MM.1S (cell line): ENCODE measurements around the gene SOHLH2.

Experiments
- DNase-seq: peaks from one replicate; pipeline ENCODE4 v3.0.0-alpha.2; 2015
- H2AFZ ChIP-seq: fragments of 300-600 bp; sonication (generic); 2 replicates; pipeline ENCODE4 v1.6.0; 2016; ENCODE audit warnings: antibody characterized with exemption, low read length
- H3F3A ChIP-seq: fragments of 300-600 bp; sonication (generic); 2 replicates; pipeline ENCODE4 v1.6.1; 2016; ENCODE audit warnings: mild to moderate bottlenecking, antibody characterized with exemption, low read length, moderate library complexity, mixed read lengths; ENCODE audit not compliant: insufficient read depth
- H3K27ac ChIP-seq: fragments of 300-600 bp; sonication (generic); 2 replicates; pipeline ENCODE4 v1.5.1; 2016; ENCODE audit warnings: mild to moderate bottlenecking, low read length
- H3K27me3 ChIP-seq: fragments of 300-600 bp; sonication (generic); replicated peaks from 2 replicates; pipeline ENCODE4 v1.6.0; 2016; ENCODE audit warnings: low read length; ENCODE audit not compliant: insufficient read depth
- H3K36me3 ChIP-seq: fragments of 300-600 bp; sonication (generic); replicated peaks from 2 replicates; pipeline ENCODE4 v1.6.1; 2016; ENCODE audit warnings: mild to moderate bottlenecking, low read length, mixed read lengths; ENCODE audit not compliant: insufficient read depth
- H3K4me1 ChIP-seq: fragments of 300-600 bp; sonication (generic); 2 replicates; pipeline ENCODE4 v1.6.1; 2016; ENCODE audit warnings: low read length, mixed read lengths
- H3K4me2 ChIP-seq: fragments of 300-600 bp; sonication (generic); 2 replicates; pipeline ENCODE4 v1.6.0; 2016; ENCODE audit warnings: low read depth, low read length
- H3K4me3 ChIP-seq: fragments of 300-600 bp; sonication (generic); 2 replicates; pipeline ENCODE4 v1.5.1; 2016; ENCODE audit warnings: low read length, mixed read lengths
- H3K79me2 ChIP-seq: fragments of 300-600 bp; sonication (generic); 2 replicates; pipeline ENCODE4 v1.6.1; 2016; ENCODE audit warnings: mixed run types, low read length, mixed read lengths
- H3K9ac ChIP-seq: fragments of 300-600 bp; sonication (generic); 2 replicates; pipeline ENCODE4 v1.6.1; 2016; ENCODE audit warnings: low read length, mixed read lengths
- H3K9me2 ChIP-seq: fragments of 300-600 bp; sonication (generic); replicated peaks from 2 replicates; pipeline ENCODE4 v1.6.1; 2016; ENCODE audit warnings: mild to moderate bottlenecking, low read length, mixed read lengths; ENCODE audit not compliant: insufficient read depth
- H3K9me3 ChIP-seq: fragments of 300-600 bp; sonication (generic); replicated peaks from 2 replicates; pipeline ENCODE4 v1.6.1; 2016; ENCODE audit warnings: mild to moderate bottlenecking, low read length, mixed read lengths; ENCODE audit not compliant: insufficient read depth
- H4K20me1 ChIP-seq: fragments of 300-600 bp; sonication (generic); 2 replicates; pipeline ENCODE4 v1.6.1; 2016; ENCODE audit warnings: mild to moderate bottlenecking, low read length, moderate library complexity, mixed read lengths; ENCODE audit not compliant: insufficient read depth
- CTCF ChIP-seq: fragments of 300-600 bp; sonication (generic); IDR thresholded peaks from 2 replicates; pipeline ENCODE4 v1.5.1; 2016; ENCODE audit warnings: antibody characterized with exemption, low read length, mixed read lengths
- EZH2 ChIP-seq: fragments of 300-600 bp; sonication (generic); optimal IDR thresholded peaks from 2 replicates; pipeline ENCODE3; 2017; ENCODE audit warnings: low read depth, mild to moderate bottlenecking, antibody characterized with exemption, low read length, mixed read lengths
- EZH2phosphoT487 ChIP-seq: fragments of 300-600 bp; sonication (generic); IDR thresholded peaks from 2 replicates; pipeline ENCODE4 v1.6.1; 2018; ENCODE audit warnings: antibody characterized with exemption, low read length

The SOHLH2 gene

DNA sequence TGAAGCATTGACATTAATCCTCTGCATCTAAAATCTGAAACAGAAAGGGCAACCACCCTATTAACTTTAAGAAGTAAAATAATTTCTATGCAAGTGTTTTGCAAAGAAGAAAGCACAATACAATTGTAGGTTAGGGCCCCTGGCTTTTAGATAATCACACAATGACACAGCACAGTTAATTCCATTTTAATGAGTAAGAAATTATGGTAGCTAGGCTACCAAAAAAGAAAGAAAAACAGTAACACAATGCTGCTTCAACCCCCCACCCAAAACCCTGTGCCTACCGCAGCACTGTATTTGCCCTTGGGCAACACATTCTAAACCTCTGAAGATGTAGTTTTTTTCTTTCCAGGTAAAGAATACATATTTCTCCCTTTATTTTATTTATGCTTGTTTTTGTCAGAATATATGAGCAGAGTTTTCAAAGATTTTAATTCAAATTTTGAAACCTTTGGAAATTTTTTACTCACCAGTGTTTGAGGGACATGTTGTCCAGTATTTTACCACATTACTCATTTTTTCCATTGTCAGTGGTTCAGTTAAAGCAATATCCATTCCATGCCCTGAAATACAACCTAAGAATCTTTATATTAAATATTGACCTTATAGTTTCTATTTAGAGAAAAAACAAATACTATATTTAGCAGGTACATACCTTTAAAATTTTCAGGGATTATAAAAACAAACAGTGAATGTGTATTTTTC lies 21.1 kb downstream of the SOHLH2 start:
- Histone ChIP-seq H3K4me3 (no peak overlapping the region), H3K27ac (peak overlapping the region; percentile 76; the same call in 1 of the 2 replicates), H3K9ac (no peak overlapping the region), H3K79me2 (no peaks in the 10 kb centered on the region), H3K9me3 (no peaks in the 10 kb centered on the region), H3K4me1 (peaks cover 18% of the 10 kb centered on the region), H4K20me1 (no peaks in the 10 kb centered on the region), H3K36me3 (no peaks in the 10 kb centered on the region), H3K27me3 (no peaks in the 10 kb centered on the region), H2AFZ (no peak overlapping the region), H3K9me2 (no peaks in the 10 kb centered on the region), H3F3A (peaks cover 8% of the 10 kb centered on the region; the same call in 1 of the 2 replicates), H3K4me2 (no peak overlapping the region)
- TF ChIP-seq EZH2 (no peak), CTCF (no peak)
- no peak for DNase-seq

- Histone ChIP-seq H3F3A (peaks cover 8% of the 10 kb centered on the region; the same call in 1 of the 2 replicates), H3K36me3 (no peaks in the 10 kb centered on the region), H3K4me2 (peak overlapping the region; percentile 65), H3K79me2 (no peaks in the 10 kb centered on the region), H3K4me1 (peaks cover 18% of the 10 kb centered on the region), H2AFZ (peak overlapping the region; percentile 17; the same call in 1 of the 2 replicates), H3K27me3 (no peaks in the 10 kb centered on the region), H3K9me2 (no peaks in the 10 kb centered on the region), H3K9ac (peak overlapping the region; percentile 10; the same call in 1 of the 2 replicates), H4K20me1 (no peaks in the 10 kb centered on the region), H3K9me3 (no peaks in the 10 kb centered on the region), H3K4me3 (peak overlapping the region; percentile 14; the same call in 1 of the 2 replicates), H3K27ac (peak overlapping the region; percentile 76; the same call in 1 of the 2 replicates)
- peak; percentile 62 for DNase-seq
- no peak for TF ChIP-seq CTCF
- no peak for TF ChIP-seq EZH2
- TF ChIP-seq EZH2phosphoT487 = no peak
These were observed 22.2 kb downstream of the SOHLH2 start for GRCh38 chr13:36192166-36192565.

DNA sequence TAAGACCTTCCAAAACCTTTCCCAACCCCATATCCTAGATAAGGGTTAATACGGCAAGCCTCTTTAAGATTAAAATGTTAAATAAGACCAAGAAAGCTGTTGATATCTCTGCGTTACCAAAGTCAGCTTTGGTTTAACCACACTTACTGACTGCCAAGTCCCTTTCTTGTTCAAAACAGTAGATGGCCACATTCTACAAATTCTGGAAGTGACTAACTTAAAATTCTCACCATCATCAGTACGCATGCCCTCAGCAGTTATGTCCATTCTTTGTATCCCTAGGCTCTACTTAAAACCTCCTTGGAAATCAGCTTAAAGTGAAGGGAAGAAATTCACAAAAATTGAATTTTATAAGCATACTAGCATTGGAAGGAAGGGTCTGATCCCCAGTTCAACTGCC lies 23.6 kb downstream of the SOHLH2 start:
- Histone ChIP-seq H3K27me3 (no peaks in the 10 kb centered on the region), H3K9me3 (no peaks in the 10 kb centered on the region), H4K20me1 (no peaks in the 10 kb centered on the region), H3K9ac (no peak overlapping the region), H3K9me2 (no peaks in the 10 kb centered on the region), H3K27ac (peak overlapping the region; percentile 76; the same call in 1 of the 2 replicates), H3K36me3 (no peaks in the 10 kb centered on the region), H3K4me3 (no peak overlapping the region), H3K79me2 (no peaks in the 10 kb centered on the region), H3K4me2 (no peak overlapping the region), H2AFZ (no peak overlapping the region), H3F3A (peaks cover 8% of the 10 kb centered on the region; the same call in 1 of the 2 replicates), H3K4me1 (peaks cover 18% of the 10 kb centered on the region)
- DNase-seq = peak; percentile 28
- TF ChIP-seq CTCF (peak; percentile 14; the same call in 1 of the 2 replicates), EZH2phosphoT487 (no peak)
